Astrocyte (in vitro differentiated cells and primary cell): Measurements from ENCODE around the gene AKAP1.

Experiments
- CTCF ChIP-seq: IDR thresholded peaks from 2 replicates; pipeline ENCODE4 v1.5.1; 2011; ENCODE audit warnings: low read depth, mild to moderate bottlenecking, inconsistent platforms, low read length, moderate library complexity; ENCODE audit not compliant: insufficient read depth
- EZH2 ChIP-seq: IDR thresholded peaks from 2 replicates; pipeline ENCODE4 v1.6.1; 2012; ENCODE audit warnings: mild to moderate bottlenecking, low read length, inconsistent platforms; ENCODE audit not compliant: insufficient read depth

DNA sequence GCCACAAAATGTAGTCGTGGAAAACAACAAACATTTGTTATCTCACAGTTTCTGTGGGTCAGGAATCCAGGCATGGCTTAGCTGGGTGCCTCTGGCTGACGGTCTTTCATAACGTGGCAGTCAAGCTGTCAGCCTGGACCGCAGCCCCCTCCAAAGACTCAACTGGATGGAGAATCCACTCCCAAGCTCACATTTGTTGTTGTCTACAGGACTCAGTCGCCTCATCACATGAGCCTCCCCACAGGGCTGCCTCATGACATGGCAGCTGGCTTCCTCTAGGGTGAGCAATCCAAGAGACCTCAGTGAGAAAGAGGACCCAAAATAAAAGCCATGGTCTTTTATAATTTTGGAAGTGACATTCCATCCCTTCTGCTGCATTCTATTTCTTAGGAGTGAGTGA lies 34.7 kb upstream of the AKAP1 start:
- no peak for TF ChIP-seq CTCF
- no peak for TF ChIP-seq EZH2
